NAMALWA (cell line): ENCODE results near the gene SPRY4.
"Not testable (repeated sequence)": the region's sequence is repeated elsewhere in the genome, so short reads cannot be mapped to it uniquely, and the experiment has no call there.

Experiments used
- DNase-seq: peaks from one replicate; pipeline ENCODE4 v3.0.0-alpha.2; 2015; ENCODE audit warnings: low spot score

SPRY4 gene, protein sequence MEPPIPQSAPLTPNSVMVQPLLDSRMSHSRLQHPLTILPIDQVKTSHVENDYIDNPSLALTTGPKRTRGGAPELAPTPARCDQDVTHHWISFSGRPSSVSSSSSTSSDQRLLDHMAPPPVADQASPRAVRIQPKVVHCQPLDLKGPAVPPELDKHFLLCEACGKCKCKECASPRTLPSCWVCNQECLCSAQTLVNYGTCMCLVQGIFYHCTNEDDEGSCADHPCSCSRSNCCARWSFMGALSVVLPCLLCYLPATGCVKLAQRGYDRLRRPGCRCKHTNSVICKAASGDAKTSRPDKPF

DNA sequence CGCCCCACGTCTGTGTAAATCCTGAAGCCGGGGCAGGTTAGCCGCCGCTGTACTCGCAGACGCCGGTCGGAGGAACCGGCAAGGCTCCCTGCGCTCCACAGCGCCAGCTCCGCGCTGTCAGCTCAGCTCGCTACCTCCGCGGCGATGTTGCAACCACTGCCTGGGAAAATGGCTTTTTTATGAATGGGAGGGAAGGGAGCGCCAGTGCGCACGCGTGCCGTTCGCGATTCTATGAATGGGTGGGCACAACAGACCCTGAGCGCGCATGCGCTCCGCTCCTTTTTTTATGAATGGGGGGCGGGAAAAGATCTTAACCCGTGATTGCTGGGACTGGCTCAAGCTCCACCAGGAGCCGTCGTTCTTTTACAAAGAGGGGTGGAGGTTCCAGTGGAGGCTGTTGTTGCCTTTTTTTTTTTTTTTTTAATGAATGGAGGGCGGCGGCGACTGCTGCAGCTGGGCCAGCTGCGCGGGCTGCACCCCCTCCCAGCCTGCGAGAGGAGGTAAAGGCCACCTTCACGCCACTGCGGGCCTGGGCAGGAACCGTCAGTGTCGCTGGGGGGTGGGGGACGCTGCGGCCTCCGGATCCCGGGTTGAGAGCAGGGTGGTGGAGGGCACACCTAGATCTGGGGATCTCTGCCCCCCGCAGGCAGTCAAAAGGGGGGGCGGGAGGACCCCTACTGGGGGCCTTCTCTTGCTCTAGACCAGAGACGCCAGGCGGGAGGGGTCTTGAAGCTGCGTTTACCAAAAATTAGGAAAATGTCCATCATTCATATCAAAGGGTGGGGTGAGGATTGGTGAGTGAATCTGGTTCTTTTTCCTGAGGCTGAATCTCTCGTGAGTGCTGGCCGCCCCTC is at the start of gene SPRY4:
Gene SPRY4 (minus strand): TSS at position 151 of the 854 bp plus-strand sequence. CDS start 9,913 bp downstream, outside the sequence.
- peak; percentile 90 for DNase-seq

DNA sequence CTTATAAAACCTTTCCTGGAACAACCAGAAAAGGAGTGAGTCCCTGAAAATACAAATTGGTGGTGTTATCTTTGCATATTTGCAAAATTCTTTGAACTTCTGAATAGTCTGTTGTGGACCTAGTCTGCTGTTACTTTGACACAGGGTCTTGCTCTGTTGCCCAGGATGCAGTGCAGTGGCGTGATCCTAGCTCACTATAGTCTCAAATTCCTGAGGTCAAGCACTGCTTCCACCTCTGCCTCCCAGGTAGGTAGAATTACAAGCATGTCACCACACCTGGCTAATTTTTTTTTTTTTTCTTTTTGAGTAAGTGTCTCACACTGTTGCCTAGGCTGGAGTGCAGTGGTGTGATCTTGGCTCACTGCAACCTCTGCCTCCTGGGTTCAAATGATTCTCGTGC is 43.7 kb upstream of the SPRY4 start:
- DNase-seq = no peak

DNA sequence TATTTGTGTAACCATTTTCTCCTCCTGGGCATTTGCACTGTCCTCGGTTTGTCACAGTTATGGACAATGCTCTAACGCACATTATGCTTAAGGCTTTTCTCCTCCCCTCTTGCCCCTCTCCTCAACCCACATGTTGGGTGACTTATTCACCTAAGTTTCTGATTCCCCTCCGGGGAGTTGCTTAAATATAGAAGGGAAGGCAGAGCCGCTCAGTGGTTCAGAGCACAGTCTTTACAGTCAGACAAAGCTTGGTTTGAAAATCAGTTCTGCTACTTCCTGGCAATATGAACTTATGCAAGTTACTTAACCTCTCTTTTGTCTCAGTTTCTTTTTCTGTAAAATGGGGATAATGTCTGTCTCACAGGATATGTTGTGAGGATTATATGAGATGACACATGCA is 41.2 kb upstream of the SPRY4 start:
- no peak for DNase-seq

DNA sequence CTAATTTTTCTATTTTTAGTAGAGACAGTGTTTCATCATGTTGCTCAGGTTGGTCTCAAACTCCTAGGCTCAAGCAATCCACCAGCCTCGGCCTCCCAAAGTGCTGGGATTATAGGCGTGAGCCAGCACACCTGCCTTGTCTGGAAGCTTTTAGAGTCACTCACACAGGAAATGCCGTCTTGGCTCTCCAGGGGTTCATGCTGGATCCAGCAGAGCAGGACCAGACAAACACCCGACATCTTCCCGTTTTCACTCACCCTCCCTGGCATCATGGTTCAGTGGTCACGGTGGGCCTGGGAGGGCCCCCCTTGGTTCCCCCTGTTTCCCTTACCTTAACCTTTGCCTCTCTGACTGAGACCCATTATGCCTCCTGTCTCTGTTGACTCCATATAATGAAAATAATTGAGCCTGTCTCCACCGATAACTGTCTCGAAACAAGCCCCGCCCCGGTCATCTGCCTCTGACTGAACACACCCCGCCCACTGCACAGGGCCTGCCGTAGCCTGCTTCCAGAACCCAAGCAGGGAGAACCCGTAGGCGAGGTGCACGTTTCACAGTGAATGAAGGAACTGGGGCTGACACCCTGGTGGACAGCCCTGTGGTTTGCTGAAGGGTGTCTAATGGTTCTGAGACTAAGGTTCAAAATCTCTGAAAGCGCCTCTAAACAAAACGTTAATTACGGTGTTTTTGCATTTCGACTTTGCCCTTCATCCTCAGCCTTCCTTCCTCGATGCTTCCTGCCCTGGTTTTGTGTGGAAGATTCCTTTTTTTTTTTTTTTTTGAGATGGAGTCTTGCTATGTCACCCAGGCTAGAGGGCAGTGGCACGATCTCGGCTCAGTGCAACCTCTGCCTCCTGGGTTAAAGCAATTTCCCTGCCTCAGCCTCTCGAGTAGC is 39.7 kb upstream of the SPRY4 start:
- DNase-seq = no peak

DNA sequence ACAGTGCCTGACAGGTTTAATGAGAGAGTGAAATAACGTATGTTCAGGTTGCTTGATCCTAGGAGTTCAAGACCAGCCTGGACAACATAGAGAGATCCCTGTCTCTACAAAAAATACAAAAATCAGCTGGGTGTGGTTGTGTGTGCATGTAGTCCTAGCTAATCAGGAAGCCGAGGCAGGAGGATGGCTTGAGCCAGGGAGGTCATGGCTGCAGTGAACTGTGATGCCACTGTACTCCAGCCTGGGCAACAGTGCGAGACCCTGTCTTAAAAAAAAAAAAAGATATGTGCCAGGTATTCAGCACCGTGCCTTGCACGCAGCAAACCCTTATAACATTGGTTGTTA is 38.8 kb upstream of the SPRY4 start:
- DNase-seq = no peak

DNA sequence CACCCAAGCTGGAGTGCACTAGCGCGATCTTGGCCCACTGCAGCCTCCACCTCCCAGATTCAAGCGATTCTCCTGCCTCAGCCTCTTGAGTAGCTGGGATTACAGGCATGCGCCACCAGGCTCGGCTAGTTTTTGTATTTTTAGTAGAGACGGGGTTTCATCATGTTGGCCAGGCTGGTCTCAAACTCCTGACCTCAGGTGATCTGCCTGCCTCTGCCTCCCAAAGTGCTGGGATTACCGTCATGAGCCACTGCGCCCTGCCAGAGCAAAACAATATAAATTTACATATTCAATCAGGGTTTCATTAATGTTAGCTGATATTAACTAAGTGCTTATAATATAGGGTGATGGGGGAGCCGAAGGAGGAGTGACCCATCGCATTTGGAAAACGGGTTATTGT is 37.4 kb upstream of the SPRY4 start:
- DNase-seq = not testable (repeated sequence)

DNA sequence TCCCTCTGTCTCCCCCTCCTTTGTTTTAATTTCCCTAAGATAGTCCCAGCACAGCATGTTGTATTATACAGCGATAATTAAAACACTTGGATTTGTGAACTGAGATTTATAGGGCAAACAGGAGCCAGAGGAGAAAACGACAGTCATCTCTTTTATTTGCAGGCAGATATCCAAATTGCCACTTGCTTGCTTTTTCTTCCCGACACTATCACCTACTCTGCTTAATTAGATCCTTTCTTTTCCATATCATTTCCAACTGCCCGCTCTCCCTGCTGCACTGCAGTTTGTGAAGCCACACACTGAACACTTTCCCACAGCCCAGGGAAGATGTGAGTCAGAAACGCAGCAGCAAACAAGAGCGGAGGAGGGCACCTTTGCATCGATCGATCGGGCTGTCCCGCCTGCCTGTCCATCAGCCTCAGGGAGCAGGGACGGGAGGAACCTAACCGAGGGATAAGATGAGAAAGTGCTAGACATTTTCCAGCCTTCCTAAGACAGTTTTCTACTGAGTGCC is 35.8 kb upstream of the SPRY4 start:
- DNase-seq = no peak

DNA sequence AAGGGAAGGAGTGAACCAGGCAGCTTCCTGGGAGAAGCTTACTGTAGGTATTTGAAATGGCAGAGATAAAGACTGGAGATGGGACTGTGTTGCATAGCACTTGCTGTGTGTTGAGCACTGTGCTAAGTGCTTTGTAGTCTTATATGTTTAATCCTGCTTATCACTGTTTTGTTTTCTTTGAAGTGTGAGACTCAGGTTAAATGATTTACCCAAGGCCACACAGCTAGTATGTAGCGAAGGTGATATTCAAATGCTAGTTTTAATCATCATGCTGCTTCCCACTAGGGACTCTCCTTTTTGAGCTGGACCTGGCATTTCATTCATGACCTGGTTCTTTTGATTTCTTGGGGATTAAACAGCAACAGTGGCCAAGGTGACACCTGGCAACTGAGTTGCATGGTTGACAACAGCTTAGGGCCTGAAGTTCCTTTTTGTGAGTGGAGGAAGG is 35.3 kb upstream of the SPRY4 start:
- DNase-seq = no peak

DNA sequence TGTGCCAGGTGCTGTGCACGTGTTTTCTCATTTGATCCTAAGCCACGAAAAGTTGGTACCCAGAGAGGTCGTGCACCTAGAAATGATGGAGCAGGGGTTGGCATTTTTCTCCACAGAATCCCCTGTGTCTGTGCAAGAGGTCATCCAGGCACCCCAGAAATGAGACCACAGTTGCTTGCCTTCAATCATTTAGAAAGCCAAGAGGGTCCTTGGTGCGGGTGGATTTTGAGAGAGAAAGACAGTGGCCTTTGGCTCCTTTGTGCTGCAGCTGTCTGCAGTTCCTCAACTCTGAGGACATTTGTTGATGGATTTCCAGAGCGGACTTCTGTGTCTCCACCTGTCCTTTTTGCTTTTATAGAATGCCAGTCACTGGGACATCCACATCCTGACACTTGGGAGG is 33.8 kb upstream of the SPRY4 start:
- no peak for DNase-seq

DNA sequence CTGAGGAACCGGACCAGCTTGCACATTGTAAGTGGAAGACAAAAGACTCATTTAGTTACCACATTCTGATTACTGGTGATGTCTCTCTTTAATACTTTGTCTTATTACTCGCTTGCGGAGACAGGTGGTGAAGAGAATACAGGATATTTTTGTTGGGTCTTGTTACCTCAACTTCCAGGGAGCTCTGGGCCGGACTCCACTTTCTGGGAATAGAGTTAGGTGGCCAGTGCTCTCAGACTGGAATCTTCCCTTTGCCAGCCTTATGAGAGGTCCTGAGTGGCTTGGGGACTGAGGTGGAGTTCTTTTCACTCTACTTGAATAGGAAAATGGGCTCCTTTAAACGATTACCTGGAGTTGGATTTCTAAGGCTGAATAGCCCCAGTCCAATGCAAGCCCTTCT is 33.3 kb upstream of the SPRY4 start:
- DNase-seq = no peak

DNA sequence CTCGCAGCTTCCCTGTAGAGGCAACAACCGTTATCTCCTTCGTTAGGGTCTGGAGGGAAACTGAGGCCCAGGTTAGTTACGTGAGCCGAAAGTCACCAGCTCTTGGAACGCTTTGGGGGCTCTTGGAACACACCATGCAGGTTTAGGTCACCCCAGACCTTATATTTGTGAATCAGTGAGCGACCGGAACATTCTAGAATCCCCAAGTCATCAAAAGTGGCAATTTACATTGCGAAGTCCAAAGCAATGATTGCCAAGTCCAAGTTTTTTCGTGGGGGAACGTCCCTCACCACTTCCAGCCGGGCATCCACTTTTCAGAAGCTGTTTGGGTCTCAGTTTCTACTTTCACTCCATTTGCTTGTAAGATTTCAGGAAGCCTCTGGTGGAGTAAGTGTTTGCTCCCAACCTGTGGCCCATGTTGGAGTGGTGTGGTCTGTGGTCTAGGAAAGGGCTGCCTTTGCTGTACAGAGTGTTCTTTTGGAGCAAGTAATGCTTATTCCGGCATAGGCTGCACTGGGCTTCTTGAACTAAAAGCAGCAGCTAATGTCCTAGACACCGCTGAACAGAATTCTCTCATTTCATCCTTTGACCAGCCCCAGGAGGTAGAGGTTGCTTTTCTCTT is 32.8 kb upstream of the SPRY4 start:
- DNase-seq = no peak

DNA sequence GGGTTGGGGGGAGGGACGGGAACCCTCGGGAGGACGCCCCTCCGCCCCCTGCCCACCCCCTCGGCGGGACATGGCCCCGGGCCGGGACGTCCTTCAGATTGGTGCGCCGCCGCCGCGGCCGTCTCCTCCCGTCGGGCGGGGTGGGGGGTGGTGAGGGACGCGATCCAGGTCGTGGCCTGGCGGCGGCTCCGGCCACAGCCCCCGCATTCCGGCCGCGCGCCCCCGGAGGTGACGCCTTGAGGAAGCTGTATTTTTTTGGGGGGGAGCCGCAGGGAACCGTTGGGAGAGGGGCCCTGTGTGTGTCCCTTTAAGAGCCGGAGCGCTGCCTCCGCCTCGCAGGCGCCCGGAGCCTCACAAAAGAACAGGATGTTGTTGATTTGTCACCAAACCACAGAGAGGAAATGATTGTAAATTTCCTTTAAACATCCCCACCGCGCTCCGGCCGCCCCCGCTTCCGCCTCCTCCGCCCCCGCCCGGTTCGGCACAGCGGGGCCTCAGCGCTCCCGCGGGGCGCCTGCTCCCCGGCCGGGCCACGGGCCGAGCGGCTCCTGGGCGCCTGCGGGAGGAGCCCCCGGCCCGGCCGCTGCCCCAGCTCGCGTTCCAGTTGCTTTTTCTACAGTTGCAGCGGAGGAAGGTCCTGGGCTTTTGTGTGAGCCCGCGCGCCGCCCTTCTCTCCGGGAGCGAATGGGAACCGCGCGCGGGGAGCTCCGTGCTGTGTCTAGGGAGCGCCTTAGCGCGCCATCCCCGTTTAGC is 32.1 kb upstream of the SPRY4 start:
- DNase-seq = peak; percentile 82

DNA sequence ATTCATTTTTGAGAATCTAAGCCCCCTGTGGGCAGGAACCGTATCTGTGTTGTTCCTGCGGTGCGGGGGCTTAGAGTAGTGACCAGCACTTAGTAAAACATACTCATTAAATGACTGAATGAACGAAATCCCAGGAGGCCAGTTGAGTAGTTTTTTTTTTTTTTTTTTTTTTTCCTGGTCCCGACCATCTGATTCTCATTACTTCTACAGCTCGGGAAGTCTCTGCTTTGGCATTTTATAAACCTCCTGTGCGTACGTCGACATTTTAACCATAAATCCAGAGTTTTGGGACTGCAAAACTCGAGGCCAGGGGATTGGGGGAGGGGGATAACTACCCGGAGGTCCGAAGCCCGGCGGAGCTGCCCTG is 31.5 kb upstream of the SPRY4 start:
- no peak for DNase-seq

DNA sequence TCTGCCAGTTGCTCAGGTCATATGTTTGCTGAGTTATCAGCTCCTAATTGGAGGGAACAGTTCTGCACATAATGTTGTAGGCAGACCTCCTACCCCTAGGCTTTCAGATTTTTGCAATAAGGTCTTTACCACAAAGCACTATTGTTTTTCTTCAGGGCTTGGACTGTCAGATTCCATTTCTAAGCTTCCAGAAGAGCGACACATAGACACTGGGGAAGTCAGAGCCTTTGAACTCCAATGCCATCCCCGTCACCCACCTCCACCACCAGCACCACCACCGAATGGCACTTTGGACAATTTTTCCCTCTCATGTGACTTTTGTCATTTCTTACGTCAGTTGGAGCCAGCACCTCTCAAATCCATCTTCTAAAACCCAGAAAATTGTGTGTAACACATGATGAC is 28.3 kb upstream of the SPRY4 start:
- no peak for DNase-seq

DNA sequence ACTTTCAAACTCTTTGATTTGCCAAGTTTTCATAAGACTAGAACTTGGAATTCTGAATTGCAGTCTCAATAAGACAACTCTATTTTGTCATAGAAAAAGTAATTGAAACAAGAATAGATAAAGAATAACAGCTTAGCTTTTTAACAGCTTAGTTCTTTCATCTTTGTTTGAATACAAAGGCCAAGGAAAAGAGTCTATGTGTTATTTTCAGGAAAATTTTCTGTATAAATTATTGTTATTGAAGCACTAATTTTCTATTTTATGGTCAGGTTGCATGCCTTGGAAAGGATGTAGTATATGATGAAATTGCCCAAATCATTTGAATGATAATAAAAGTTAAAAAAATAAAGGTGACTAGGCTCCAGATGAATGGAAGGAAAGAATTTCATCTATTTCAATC is 25.2 kb upstream of the SPRY4 start:
- DNase-seq = no peak

DNA sequence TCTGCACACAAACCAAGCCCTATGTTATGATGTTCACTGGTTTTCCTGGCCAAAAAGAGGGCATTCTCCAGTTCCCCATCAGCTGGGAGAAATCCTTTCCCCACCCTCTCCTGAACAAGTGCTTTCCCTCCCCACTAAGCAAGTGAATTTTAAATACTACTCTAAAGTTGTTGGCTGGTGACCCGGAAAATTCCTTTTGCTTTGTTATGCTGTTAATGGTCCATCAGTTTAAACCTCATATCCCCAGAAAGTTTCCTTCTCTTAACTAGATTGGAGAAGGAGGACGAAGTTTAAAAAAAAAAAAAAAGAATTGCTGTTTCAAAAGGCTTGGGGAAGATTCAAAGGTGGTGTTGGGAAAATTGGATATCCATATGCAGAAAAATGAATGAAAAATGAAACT is 21.9 kb upstream of the SPRY4 start:
- no peak for DNase-seq

DNA sequence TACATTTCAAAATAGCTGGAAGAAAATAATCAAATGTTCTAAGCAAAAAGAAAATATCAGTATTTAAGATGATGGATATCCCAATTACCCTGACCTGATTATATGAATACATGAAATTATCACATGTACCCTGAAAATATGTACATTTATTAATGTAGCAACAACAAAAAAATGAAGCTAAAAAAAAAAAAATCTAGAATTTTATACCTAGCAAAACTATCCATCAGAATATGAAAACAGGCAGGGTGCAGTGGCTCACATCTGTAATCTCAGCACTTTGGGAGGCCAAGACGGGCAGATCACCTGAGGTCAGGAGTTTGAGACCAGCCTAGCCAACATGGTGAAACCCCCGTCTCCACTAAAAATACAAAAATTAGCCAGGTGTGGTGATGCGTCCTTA is 20.1 kb upstream of the SPRY4 start:
- not testable (repeated sequence) for DNase-seq

DNA sequence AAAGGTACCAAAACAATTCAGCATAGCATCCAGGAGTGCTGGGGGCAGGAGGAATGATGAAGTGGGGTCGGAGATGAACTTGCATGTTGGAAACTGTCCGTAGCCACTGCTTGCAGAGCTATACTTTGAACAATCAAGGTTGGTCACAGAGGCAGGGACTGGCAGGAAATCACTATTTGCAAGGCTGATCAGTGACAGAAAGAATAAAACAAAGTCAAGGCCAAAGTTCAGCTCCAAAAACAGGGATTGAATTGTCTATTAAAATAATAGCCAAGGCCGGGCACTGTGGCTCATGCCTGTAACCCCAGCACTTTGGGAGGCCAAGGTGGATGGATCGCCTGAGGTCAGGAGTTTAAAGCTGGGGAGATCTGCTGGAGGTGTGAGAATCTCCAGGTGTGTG is 18.7 kb upstream of the SPRY4 start:
- no peak for DNase-seq

DNA sequence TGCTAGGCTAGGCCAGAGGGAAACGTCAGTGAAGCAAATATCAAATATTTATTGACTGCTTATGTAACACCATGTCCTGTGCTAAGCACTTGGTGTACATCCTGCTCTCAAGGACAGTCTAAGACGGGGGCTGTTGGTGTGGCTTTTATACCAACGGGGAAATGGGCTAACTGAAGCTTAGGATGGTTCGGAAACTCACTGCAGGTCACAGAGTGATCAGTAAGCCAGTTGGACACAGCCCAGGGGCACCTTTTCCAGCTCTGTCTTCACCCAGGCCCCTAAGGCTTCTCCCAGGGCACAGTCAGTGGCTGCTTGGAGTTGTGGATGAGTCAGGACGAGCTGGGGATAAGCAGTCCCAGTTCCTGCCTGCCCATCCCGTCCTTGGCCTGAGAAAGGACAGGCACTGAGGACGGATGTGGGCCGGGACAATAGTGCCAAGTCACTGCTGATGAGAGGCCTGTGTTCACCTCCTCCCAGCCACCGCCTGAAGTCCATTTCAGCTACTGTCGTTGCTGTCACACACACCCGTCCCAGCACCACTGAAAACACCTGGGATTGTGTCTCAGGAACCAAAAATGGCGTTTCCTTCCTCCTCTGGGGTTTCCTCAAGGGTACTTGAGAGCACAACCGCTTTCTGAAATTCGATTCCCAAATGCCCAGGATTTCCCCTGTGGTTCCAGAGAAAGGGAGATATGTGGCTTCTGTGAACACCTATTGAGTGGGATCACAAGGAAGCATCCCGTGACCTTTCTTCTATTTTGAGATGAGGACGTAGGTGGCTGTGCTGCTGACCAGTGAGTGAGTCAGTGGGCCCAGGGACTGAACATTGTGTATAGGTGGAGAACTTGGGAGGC is 17.5 kb upstream of the SPRY4 start:
- no peak for DNase-seq

DNA sequence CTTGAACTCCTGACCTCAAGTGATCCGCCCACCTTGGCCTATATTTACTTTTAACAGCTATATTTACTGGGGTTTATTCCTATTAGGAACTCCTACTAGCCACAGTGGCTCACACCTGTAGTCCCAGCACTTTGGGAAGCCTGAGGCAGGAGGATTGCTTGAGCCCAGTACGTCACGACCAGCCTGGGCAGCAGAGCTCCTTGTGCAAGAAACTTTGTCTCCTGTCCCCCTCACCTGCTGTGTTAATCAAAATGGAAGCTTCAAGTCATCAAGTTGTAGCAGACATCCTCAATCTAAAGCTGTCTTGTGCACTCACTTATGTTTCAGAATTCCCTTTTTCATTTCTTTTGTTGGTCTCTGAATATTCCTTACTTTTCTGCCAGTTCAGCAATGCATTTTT is 15.0 kb upstream of the SPRY4 start:
- DNase-seq = no peak
